Dedifferentiated amniotic fluid mesenchymal stem cell (primary cell): Measurements from ENCODE around the gene AATK.

Source experiments
- DNase-seq: peaks from one replicate; pipeline ENCODE4 v3.0.0-alpha.2; 2016; ENCODE audit errors: extremely low spot score

AATK gene

GRCh38 chr17:81071761-81072741 is 94.0 kb downstream of the AATK start:
- DNase-seq, result no peak

DNA sequence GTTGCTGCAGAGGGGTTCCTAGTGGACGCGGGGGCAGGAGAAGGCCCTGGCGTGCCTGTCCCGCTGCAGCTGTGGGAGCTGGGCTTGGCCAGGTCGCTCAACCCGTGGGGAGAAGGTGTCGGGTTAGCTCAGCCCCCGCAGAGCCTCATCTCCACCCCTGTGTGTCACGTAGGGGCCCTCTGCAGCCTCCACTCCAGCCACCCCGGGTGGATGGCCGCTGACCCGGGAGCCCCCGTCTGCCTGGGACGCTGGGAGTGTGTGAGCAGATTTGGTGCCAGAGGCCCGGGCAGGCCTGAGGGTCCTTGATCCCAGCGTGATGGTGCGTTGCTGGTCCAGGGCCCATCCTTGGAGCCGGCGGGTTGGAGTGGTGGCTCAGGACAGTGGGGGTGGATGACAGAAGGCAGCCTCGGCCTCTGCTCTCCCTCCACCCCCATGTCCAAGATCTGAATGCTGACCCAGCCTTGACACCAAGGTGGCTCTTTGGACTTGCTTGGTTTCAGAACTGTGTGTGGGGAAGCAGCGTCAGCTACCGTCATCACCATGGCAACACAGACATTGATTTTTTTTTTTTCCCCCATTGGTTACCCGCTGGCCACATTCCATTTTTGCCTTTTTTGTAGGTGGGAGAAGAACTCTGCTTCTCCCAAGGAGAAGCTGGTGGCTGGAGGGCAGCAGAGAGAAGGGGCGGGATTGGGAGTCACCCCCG is 95.3 kb downstream of the AATK start:
- no peak for DNase-seq

- DNase-seq, result no peak
Observed at GRCh38 chr17:81069135-81069645, 96.8 kb downstream of the AATK start.

DNA sequence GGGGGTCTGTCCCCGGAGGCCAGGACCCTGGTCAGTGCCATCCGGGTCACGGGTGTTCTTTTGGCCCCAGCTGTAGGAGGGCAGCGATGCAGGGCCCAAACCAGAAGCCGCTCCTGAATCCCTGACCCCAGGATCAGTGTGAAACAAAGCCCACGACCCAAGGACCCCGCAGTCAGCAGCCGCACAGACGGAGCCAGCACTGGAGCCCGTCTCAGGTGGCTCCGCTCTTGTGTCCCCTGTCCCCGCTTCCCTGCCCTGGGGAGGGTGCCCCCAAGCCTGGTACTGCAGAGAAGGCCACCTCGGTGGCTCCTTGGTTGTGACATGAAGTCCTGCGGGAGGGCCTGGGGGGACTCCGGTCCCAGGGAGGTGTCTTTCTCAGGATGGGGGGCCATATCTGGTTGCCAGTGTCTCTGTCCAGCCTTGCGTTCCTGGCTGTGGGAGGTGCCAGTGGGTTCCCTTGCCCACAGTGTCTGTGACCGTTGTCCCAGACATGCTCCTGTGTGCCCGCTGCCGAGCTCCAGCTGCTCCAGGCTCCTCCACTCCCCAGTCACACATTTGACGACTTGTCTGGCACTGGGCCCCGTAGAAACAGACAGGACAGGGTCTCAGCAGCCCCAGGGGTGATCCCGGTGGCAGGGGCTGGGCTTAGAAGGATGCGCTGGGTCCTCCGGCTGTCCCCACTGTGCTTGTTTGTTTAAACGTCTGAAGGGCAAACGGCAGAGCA is 97.4 kb downstream of the AATK start:
- DNase-seq, result no peak

DNA sequence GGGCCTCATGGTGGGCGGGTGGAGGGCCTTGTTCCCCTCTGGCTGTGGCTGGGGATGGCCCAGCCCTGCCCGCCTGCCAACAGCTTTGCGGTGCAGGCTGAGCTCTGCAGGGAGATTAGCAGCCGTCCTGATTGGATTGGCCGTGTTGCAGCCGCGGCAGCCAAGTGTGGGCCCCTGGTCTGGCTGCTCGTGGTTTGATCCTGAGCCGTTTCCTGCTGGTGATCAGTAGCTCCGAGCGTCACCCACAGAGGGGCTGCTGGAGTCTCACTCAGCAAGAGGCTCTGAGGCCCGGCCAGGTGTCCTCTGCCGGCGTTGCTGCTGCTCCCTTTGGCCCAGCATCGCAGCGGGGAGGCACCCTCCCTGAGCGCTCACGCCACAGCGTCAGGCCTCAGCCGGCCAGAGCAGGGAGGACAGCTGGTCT is 98.6 kb downstream of the AATK start:
- DNase-seq, result no peak
